OCI-LY3 (cell line): Measurements from ENCODE around the gene ITPRIPL1.

Experiments used
- H2AFZ ChIP-seq: fragments of 200-600, 300-600 bp; shearing (Covaris generic); 2 replicates; pipeline ENCODE4 v1.6.0; 2014; ENCODE audit warnings: antibody characterized with exemption, low read depth, low read length
- H3K27ac ChIP-seq: fragments of 200-600, 300-600 bp; sonication (generic); 2 replicates; pipeline ENCODE4 v1.5.1; 2014; ENCODE audit warnings: mild to moderate bottlenecking, low read length, moderate library complexity, mixed read lengths
- H3K27me3 ChIP-seq: fragments of 200-600, 300-600 bp; sonication (generic); 2 replicates; pipeline ENCODE4 v1.6.1; 2014; ENCODE audit warnings: low read depth, low read length, mixed read lengths
- H3K36me3 ChIP-seq: fragments of 200-600, 300-600 bp; sonication (generic); replicated peaks from 2 replicates; pipeline ENCODE3; 2014; ENCODE audit warnings: low read depth, low read length, mixed read lengths
- H3K4me1 ChIP-seq: fragments of 300-600, 200-600 bp; sonication (generic); 2 replicates; pipeline ENCODE4 v1.6.1; 2014; ENCODE audit warnings: low read length, mixed read lengths
- H3K4me2 ChIP-seq: fragments of 200-600, 300-600 bp; sonication (generic); 2 replicates; pipeline ENCODE4 v1.6.1; 2014; ENCODE audit warnings: low read length, mixed read lengths
- H3K4me3 ChIP-seq: fragments of 300-600, 200-600 bp; sonication (generic); 2 replicates; pipeline ENCODE4 v1.5.1; 2014; ENCODE audit warnings: antibody characterized with exemption, mild to moderate bottlenecking, low read length, moderate library complexity
- H3K79me2 ChIP-seq: fragments of 300-600, 200-600 bp; shearing (Covaris generic); 2 replicates; pipeline ENCODE4 v1.6.1; 2014; ENCODE audit warnings: mild to moderate bottlenecking, low read length, mixed read lengths
- H3K9ac ChIP-seq: fragments of 300-600, 200-600 bp; shearing (Covaris generic); 2 replicates; pipeline ENCODE4 v1.6.0; 2014; ENCODE audit warnings: mild to moderate bottlenecking, low read length, moderate library complexity
- H3K9me3 ChIP-seq: fragments of 200-600, 300-600 bp; shearing (Covaris generic); 2 replicates; pipeline ENCODE4 v1.6.1; 2014; ENCODE audit warnings: low read length, mixed read lengths; ENCODE audit not compliant: insufficient read depth
- H4K20me1 ChIP-seq: fragments of 200-600, 300-600 bp; sonication (generic); 2 replicates; pipeline ENCODE4 v1.6.1; 2016; ENCODE audit warnings: low read length, mixed read lengths; ENCODE audit not compliant: insufficient read depth
- EZH2phosphoT487 ChIP-seq: fragments of 200-600 bp; shearing (Covaris generic); IDR thresholded peaks from 2 replicates; pipeline ENCODE4 v1.6.1; 2018; ENCODE audit warnings: antibody characterized with exemption, mixed run types, low read depth
- TF ChIP-seq, protein P1 (sequence below): fragments of 200-600, 300-600 bp; sonication (generic); IDR thresholded peaks from 2 replicates; pipeline ENCODE4 v1.5.1; 2014; ENCODE audit warnings: antibody characterized with exemption, low read length, low read depth

ITPRIPL1 gene

GRCh38 chr2:96324721-96325040 is 436 bp upstream of the ITPRIPL1 start:
- peak overlapping the region; percentile 37; the same call in 1 of the 2 replicates for H3K27ac ChIP-seq

DNA sequence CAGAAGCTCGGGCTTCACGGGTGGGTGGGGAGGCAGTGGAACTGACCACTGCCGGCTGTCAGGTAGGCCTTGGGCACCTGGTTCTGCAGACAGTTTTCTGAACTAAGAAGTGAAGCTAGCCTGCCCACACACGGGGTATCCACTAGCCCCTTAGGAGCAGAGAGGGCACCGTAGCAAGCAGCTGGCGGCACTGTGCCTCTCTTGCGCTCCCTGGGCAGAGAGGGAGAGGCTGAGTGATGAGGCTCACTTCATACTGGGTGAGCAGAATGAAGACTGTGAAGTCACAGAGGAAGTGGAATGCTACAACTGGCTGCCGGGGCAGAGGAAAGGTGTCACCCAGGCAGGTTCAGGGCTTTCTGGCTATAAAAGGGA is 753 bp downstream of the ITPRIPL1 start:
- H4K20me1 ChIP-seq, result peaks cover 4% of the 10 kb centered on the region; the same call in 1 of the 2 replicates
- H3K79me2 ChIP-seq, result peaks cover 30% of the 10 kb centered on the region
- H2AFZ ChIP-seq, result 0 out of 2 replicates have a peak overlapping the region, but pooled peaks have one; percentile 82
- H3K4me3 ChIP-seq, result peak overlapping the region; percentile 83
- H3K27me3 ChIP-seq, result peaks cover 14% of the 10 kb centered on the region
- H3K9me3 ChIP-seq, result no peaks in the 10 kb centered on the region
- H3K9ac ChIP-seq, result peak overlapping the region; percentile 87
- peaks cover 27% of the 10 kb centered on the region for H3K36me3 ChIP-seq
- H3K27ac ChIP-seq, result peak overlapping the region; percentile 37; the same call in 1 of the 2 replicates
- peak overlapping the region; percentile 82 for H3K4me2 ChIP-seq
- TF ChIP-seq, protein P1, sequence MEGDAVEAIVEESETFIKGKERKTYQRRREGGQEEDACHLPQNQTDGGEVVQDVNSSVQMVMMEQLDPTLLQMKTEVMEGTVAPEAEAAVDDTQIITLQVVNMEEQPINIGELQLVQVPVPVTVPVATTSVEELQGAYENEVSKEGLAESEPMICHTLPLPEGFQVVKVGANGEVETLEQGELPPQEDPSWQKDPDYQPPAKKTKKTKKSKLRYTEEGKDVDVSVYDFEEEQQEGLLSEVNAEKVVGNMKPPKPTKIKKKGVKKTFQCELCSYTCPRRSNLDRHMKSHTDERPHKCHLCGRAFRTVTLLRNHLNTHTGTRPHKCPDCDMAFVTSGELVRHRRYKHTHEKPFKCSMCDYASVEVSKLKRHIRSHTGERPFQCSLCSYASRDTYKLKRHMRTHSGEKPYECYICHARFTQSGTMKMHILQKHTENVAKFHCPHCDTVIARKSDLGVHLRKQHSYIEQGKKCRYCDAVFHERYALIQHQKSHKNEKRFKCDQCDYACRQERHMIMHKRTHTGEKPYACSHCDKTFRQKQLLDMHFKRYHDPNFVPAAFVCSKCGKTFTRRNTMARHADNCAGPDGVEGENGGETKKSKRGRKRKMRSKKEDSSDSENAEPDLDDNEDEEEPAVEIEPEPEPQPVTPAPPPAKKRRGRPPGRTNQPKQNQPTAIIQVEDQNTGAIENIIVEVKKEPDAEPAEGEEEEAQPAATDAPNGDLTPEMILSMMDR, result no peak
- no peak for TF ChIP-seq EZH2phosphoT487
- peaks cover 34% of the 10 kb centered on the region for H3K4me1 ChIP-seq

More at GRCh38 chr2:96324721-96325040, 436 bp upstream of the ITPRIPL1 start:
- H3K79me2 ChIP-seq, result peaks cover 30% of the 10 kb centered on the region
- H3K9ac ChIP-seq, result peak overlapping the region; percentile 87
- H3K4me1 ChIP-seq, result peaks cover 38% of the 10 kb centered on the region
- no peaks in the 10 kb centered on the region for H3K9me3 ChIP-seq
- H3K27me3 ChIP-seq, result peaks cover 21% of the 10 kb centered on the region
- H3K4me3 ChIP-seq, result peak overlapping the region; percentile 83
- H3K4me2 ChIP-seq, result peak overlapping the region; percentile 82
- peaks cover 4% of the 10 kb centered on the region; the same call in 1 of the 2 replicates for H4K20me1 ChIP-seq
- TF ChIP-seq, protein P1, result no peak
- no peak for TF ChIP-seq EZH2phosphoT487
- peaks cover 24% of the 10 kb centered on the region for H3K36me3 ChIP-seq
- H2AFZ ChIP-seq, result peak overlapping the region; percentile 82

- Histone ChIP-seq H3K9me3 (no peaks in the 10 kb centered on the region), H2AFZ (no peak overlapping the region), H3K4me1 (peaks cover 31% of the 10 kb centered on the region), H3K27me3 (peaks cover 7% of the 10 kb centered on the region), H3K36me3 (peaks cover 27% of the 10 kb centered on the region), H3K27ac (no peak overlapping the region), H3K4me2 (peak overlapping the region; percentile 82), H3K4me3 (peak overlapping the region; percentile 83; the same call in 1 of the 2 replicates), H3K79me2 (peaks cover 30% of the 10 kb centered on the region), H4K20me1 (peaks cover 4% of the 10 kb centered on the region; the same call in 1 of the 2 replicates), H3K9ac (0 out of 2 replicates have a peak overlapping the region, but pooled peaks have one; percentile 87)
- TF ChIP-seq, protein P1, result no peak
- no peak for TF ChIP-seq EZH2phosphoT487
These were observed 1.4 kb downstream of the ITPRIPL1 start for GRCh38 chr2:96326564-96326963.

- Histone ChIP-seq H3K27ac (no peak overlapping the region), H3K4me1 (peaks cover 31% of the 10 kb centered on the region), H3K4me3 (no peak overlapping the region), H3K9ac (no peak overlapping the region), H2AFZ (no peak overlapping the region), H3K36me3 (peaks cover 27% of the 10 kb centered on the region), H3K79me2 (peaks cover 30% of the 10 kb centered on the region), H3K27me3 (peaks cover 7% of the 10 kb centered on the region), H3K4me2 (no peak overlapping the region), H4K20me1 (peaks cover 4% of the 10 kb centered on the region; the same call in 1 of the 2 replicates), H3K9me3 (no peaks in the 10 kb centered on the region)
- TF ChIP-seq, protein P1, result no peak
- no peak for TF ChIP-seq EZH2phosphoT487
These were observed 2.1 kb downstream of the ITPRIPL1 start for GRCh38 chr2:96326990-96327820.
